ENCODE results near the gene CDKAL1. TPM values are rescaled to one million over a fixed set of nuclear protein-coding genes. Genes with fewer than 3 reads are reported as not detected.

Gene CDKAL1
- total and polyA plus RNA-seq, 9 of the 15 experiments (the other 6 are each of a cell fraction or from before 2014, with no cell fraction given) = 11.2 to 36.3 (median 20.1) TPM

DNA sequence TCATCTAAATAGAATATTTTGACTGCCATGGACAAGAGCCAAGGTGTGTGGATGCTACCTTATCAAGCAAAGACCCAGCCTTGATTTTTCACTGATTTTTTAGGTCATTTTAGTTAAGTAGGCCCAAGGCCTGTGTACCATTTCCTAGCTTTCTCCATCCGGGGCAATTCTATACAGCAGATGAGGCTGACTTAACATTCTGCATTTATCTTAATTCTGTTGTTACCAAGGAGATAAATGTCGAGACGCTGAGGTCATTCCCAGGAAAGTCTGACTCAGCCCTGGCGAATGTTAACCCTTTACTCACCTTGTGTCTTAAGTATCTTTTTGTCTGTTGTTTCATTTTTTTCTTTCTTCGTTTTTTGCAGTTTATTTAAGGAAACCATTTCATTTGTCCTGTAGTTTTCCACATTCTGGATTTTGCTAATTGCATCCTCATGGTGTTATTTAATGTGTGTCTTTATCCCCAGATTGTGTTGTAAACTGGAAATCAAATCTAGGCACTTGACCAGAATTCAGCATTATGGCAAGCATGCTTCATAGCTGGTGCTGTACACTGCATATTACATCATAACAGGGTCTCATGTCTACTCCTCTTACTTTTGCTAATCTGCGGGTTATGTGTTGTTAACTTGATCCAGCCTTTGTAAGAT, 277.0 kb downstream of the CDKAL1 start (continued):
- TF ChIP-seq TEAD4 (IDR thresholded peaks at IDR 0.05; ENCODE audit: low read length) (peak; percentile 73), TEAD4 (CRISPR knock-in tag; IDR thresholded peaks at IDR 0.05; ENCODE audit: borderline replicate concordance) (no peak), RAD21 (CRISPR knock-in tag; conservative IDR thresholded peaks at IDR 0.05 in 1 of 2, IDR thresholded peaks at IDR 0.05 in 1 of 2) (no peak; a peak in 1 of 4 replicates), ILF3 (IDR thresholded peaks at IDR 0.05; ENCODE audit: borderline replicate concordance) (no peak), ZNF165 (CRISPR knock-in tag; IDR thresholded peaks at IDR 0.05; ENCODE audit: borderline replicate concordance) (no peak), HOXB6 (CRISPR knock-in tag; IDR thresholded peaks at IDR 0.05; ENCODE audit: borderline replicate concordance) (no peak), FOXJ2 (tag; IDR thresholded peaks at IDR 0.05) (peak; percentile 95), MAFG (tag; conservative IDR thresholded peaks at IDR 0.05) (peak; percentile 76), HEY1 (CRISPR knock-in tag; IDR thresholded peaks at IDR 0.05; ENCODE audit: borderline replicate concordance) (no peak), ZBTB40 (IDR thresholded peaks at IDR 0.05) (peak; percentile 49; the same call in 1 of the 2 replicates), ZBTB40 (CRISPR knock-in tag; IDR thresholded peaks at IDR 0.05) (no peak), FIP1L1 (IDR thresholded peaks at IDR 0.05; ENCODE audit: low read depth, low read length, poor library complexity, severe bottlenecking) (no peak), SREBF2 (CRISPR knock-in tag; IDR thresholded peaks at IDR 0.05) (0 out of 2 replicates have a peak, but pooled peaks have one; percentile 8), SMAD4 (CRISPR knock-in tag; conservative IDR thresholded peaks at IDR 0.05) (peak; percentile 97), GATAD2B (IDR thresholded peaks at IDR 0.05; ENCODE audit: borderline replicate concordance) (peak; percentile 77)
- TF ChIP-seq, protein P1, sequence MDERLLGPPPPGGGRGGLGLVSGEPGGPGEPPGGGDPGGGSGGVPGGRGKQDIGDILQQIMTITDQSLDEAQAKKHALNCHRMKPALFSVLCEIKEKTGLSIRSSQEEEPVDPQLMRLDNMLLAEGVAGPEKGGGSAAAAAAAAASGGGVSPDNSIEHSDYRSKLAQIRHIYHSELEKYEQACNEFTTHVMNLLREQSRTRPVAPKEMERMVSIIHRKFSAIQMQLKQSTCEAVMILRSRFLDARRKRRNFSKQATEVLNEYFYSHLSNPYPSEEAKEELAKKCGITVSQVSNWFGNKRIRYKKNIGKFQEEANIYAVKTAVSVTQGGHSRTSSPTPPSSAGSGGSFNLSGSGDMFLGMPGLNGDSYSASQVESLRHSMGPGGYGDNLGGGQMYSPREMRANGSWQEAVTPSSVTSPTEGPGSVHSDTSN (CRISPR knock-in tag; IDR thresholded peaks at IDR 0.05; ENCODE audit: low read depth) = no peak
- TF ChIP-seq, protein P1 (tag; conservative IDR thresholded peaks at IDR 0.05; ENCODE audit: low read depth) = peak; percentile 60

Measured in K562 (cell line).